Stimulated activated CD4-positive, alpha-beta T cell treated with anti-CD3 and anti-CD28 coated beads, Interleukin-15, amount 100 ng/mL, for 48 hours (primary cell): ENCODE measurements around the gene LILRB3.
A peak's percentile ranks its signal among the peaks of the same experiment; 100 is the strongest.
"Not testable (repeated sequence)": the region's sequence is repeated elsewhere in the genome, so short reads cannot be mapped to it uniquely, and the experiment has no call there.

Experiments
- DNase-seq, 2 donors: peaks; one replicate each; pipeline ENCODE4 v3.0.0-alpha.2; 2020; ENCODE audit warnings: low read depth in 2 of 2

The LILRB3 gene

GRCh38 chr19:54189735-54190502, 32.9 kb downstream of the LILRB3 start:
- DNase-seq: peak; percentile 100

GRCh38 chr19:54189145-54189734, 33.6 kb downstream of the LILRB3 start, which contains the start of gene MBOAT7:
Gene MBOAT7 (minus strand): TSS chr19:54189580. CDS start chr19:54188508, 1,072 bp downstream.
- DNase-seq: no peak

- DNase-seq: peak in 1 of 2 donors; percentile 57
Measured at GRCh38 chr19:54188215-54188871, 34.5 kb downstream of the LILRB3 start.

GRCh38 chr19:54186934-54187381, 35.8 kb downstream of the LILRB3 start:
- no peak for DNase-seq

- no peak for DNase-seq
Measured at GRCh38 chr19:54186351-54186750, 36.5 kb downstream of the LILRB3 start.

DNA sequence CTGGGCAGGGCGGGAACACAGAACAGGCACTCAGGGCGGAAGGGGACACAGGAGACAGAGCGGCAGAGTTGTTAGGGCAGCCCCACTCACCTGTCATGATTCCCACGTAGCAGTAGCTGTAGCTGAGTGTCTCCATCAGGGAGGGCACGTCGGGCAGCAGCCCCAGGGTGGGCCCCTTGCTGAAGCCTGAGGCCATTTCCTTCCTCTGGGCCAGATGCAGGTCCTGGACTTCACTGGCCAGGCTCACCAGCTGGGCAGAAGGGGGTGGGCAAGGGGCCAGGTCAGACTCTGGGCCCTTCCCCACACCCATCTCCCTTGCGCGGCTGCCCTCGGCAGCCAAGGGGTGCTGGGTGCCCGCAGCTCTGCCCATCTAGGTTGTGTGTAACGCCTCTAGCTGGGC, 39.4 kb downstream of the LILRB3 start:
- no peak for DNase-seq

DNA sequence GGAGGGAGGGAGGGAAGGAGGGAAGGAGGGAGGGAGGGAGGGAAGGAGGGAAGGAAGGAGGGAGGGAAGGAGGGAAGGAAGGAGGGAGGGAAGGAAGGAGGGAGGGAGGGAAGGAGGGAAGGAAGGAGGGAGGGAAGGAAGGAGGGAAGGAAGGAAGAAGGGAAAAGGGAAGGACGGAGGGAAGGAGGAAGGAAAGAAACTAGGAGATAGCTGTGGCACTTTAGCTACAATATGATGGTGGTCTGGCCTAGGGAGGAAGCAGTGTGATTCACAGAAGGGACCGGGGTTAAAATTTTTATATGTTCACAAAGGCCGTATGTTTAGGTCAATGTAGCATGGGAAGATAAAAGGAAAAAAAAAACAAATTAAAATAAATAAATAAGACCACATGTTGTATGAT, 40.9 kb downstream of the LILRB3 start:
- DNase-seq: not testable (repeated sequence)

- DNase-seq: no peak
Measured at GRCh38 chr19:54180691-54181091, 42.1 kb downstream of the LILRB3 start.

DNA sequence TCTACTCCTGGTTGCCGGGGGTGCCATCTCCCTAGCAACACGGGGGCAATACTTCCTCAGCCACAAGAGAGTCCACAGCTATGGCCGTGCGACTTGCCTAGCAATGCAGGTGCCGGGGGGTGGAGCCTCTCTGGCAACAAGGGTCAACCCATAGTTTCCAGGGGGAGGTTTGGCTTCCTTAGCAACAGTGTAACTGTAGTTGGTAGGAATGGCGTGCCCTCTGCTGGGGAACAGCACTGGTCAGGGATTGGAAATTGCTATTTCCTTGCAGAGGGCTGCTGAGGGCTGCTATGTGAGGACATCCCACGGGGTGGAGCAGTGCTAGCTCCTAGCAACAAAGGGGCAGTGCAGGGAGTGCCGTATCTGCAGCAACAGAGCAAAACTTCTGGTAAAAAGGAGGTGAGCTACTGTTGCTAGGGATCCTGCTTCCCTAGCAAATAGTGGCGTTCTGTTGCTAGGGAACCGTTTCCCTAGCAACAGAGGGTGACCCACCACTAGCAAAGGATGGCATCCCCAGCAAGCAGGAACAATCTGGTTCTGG, 42.8 kb downstream of the LILRB3 start:
- no peak for DNase-seq

DNA sequence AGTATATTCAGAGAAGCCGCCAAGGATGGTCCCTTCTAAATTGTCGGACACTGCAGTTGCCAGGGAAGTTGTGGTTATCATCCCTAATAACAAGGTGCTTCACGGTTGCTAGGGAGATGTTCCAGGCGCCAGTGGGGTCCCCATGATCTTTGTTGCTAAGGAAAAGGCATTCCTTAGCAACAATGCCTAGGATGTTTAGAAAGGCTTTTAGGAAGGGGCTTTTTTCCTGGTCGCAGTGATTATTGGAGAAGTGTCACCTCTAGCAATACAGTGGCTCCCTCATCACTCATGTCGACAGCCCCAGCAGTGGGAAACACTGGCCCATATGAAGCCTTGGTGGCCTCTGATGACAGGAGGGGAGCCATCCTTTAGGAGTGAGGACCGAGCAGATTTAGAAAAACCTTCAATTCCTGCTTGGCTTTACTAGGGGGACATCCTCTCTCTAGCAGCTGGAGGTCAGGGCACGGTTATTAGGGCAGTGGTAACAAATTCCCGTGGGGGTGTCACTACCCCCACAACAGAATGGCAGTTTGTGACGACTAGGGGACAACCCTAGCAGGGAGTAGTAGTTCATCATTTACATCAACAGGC, 43.5 kb downstream of the LILRB3 start:
- DNase-seq: no peak

DNA sequence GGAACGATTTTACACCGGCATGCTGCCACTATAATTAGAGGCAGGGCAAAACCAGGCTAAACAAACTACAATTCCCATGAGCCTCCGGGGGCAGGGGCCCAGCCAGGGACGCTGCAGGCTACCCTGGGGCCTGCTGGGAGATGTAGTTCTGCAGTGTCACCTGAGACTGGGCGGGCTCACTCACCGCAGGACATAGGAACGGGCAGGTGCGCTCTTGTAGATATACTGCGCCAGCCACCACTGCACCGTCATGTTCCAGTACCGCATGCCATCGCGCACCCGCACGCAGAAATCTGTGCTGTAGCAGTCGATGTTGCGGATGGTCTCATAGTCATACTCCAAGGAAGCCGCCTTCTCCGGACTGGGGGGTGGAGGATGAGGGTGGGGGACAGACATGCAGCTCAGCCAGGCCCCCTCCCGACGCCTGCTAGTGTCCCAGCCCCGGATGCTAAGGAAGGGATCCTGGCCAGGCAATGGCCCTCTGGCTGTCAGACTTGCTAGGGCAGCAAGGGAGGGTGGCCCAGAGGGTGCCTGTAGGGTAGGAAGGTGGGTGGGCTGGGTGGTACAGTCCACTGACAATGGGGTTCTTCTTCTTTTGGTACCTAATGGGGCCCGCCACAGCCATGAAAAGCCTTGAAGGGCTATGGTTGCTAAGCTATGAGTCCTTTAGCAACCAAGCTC, 44.1 kb downstream of the LILRB3 start:
- no peak for DNase-seq

DNA sequence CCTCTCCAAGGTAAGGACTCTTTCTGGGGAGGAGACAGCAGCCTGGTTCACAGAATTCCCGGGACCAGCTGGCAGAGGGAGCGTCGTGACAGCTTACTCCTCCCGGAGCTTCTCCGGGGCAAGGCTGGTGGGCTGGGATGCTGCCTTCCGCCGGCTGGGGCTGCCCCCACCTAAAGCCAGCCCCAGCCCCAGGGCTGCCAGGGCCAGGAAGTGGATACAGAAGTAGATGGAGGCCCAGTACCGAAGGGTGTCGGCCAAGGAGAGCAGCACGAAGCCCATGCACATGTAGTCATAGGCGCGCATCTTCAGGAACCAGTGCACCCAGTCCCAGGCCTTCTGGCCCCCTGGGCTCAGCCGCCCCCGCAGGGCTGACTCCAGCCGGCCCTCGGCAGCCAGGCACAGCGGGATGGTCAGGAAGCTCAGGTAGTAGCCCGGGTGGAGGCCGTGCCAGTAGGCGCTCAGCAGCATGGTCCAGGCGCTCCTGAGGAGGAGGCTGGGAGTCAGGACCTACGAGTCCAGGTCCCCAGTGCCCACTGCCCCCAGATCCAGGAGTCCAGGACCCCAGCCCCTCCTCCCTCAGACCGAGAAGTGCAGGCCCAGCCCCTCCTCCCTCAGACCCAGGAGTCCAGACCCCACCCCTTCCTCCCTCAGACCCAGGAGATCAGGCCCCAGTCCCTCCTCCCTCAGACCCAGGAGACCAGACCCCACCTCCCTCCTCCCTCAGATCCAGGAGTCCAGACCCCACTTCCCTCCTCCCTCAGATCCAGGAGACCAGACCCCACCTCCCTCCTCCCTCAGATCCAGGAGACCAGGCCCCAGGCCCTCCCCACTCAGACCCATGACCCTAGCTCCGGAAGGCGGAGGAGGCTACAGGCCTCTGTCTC, 48.6 kb downstream of the LILRB3 start:
- DNase-seq: no peak

- DNase-seq: no peak
Measured at GRCh38 chr19:54173359-54173699, 49.5 kb downstream of the LILRB3 start.

DNA sequence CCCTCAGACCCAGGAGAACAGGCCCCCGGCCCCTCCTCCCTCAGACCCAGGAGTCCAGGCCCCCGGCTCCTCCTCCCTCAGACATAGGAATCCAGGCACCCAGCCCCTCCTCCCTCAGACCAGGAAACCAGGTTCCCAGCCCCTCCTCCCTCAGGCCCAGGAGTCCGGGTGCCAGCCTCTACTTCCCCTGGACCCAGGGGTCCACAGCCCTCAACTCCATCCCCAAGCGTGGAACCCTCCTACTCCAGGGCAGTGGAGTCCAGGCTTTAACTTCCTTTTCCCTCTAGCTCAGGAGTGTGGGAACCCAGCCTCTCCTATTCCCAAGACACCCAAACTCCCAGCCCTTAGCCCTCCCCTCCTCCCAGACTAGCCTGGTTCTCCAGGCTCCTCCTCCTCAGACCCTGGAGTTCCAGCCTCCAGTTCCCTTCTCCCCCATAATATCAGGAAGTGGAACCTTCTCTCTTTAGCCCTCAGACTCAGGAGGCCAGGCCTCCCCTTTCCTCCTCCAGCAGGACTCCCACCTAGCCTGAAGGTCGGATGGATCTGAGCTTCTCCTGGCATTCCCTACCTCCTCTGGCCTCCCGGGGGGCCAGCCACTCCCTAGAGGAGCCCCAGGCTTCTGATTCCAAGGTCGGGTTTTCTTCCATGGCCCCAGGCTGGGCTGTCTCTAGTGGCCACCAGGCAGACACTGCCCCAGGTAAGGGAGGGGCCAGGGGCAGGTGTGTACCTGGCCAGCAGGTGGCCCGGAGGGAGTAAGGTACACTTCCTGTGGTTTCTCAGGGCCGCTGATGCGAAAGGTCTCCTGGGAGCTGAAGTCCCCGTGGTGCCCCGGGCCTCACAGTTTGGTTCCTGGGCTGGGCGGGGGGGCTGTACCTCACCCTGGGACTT, 50.1 kb downstream of the LILRB3 start, which contains the start of gene TMC4:
TMC4 (minus strand) TSS at position 690 of the 888 bp plus-strand sequence; CDS start at position 647, 43 bp downstream.
- DNase-seq: no peak

GRCh38 chr19:54171736-54172431, 50.9 kb downstream of the LILRB3 start:
- not testable (repeated sequence) for DNase-seq

GRCh38 chr19:54169149-54169740, 53.6 kb downstream of the LILRB3 start:
- DNase-seq: no peak

GRCh38 chr19:54168174-54168917, 54.5 kb downstream of the LILRB3 start:
- DNase-seq: peak; percentile 77 to 89
